ENCODE measurements around the gene GRIK2.

Gene GRIK2

GRCh38 chr6:101887532-101887931 lies 494.0 kb downstream of the GRIK2 start:
- no peak for DNase-seq (ENCODE audit: low read depth)

DNA sequence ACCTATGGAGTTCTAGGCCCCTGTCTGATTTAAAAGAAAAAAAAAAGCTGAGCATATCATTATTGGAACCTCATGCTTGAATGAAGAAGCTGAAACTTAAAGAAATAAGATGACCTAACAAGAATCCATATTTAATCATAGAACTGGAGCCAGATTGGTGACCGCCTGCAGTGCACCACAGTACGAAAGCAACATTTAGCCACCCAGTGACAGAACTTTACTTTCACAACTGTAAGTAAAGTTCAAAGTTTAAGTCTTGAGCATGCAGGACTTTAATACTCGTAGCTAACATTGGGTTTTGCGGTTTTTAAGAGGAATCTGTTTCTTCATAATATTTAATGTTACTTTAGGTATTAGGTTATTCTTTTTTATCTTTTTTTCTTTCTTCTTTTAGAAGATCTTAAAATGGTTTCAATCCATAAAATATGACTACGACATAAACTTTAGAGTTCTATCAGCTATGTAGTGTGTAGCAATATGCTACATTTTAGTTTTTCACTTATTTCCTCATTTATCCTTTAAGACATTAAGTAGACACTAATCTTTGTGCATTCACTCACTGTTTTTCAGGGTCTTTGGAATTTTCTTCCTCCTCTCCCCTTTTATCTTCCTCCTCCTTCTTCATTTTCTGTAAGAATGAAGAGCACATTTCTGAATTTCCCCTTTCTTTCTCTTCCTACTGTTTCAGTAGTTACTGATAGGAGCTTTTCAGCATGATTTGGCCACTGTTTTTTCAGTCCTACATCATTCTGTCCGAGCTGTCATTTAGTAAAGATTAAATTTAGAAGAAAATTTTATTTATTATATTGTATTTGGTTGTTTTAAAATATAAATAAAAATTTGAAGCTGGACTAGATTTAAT lies 514.1 kb downstream of the GRIK2 start:
- no peak for DNase-seq (ENCODE audit: low read depth)

DNA sequence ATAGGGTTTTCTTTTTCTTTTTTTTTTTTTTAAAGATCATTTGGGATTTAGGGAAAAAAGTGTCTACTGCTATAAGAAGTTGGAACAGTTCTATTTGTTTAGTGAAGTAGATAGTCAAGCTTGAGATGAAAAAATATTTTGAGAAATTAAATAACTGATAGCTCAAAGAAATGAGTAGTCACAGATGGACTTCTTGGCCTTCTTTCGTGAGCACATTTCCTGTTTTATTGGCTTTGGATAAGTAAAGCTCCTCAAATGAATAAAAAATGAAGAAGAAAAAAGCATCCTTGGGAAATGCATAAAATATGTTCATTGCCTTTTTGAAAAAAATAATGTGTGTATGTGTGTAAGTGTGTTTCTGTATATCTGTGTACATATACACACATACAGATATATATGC lies 515.9 kb downstream of the GRIK2 start:
- no peak for DNase-seq (ENCODE audit: low read depth)

GRCh38 chr6:101912311-101912710 lies 518.8 kb downstream of the GRIK2 start:
- DNase-seq (ENCODE audit: low read depth) = no peak

GRCh38 chr6:101918471-101918870 lies 525.0 kb downstream of the GRIK2 start:
- DNase-seq (ENCODE audit: low read depth) = no peak

- no peak for DNase-seq (ENCODE audit: low read depth)
These were observed 528.4 kb downstream of the GRIK2 start for GRCh38 chr6:101921829-101922450.

DNA sequence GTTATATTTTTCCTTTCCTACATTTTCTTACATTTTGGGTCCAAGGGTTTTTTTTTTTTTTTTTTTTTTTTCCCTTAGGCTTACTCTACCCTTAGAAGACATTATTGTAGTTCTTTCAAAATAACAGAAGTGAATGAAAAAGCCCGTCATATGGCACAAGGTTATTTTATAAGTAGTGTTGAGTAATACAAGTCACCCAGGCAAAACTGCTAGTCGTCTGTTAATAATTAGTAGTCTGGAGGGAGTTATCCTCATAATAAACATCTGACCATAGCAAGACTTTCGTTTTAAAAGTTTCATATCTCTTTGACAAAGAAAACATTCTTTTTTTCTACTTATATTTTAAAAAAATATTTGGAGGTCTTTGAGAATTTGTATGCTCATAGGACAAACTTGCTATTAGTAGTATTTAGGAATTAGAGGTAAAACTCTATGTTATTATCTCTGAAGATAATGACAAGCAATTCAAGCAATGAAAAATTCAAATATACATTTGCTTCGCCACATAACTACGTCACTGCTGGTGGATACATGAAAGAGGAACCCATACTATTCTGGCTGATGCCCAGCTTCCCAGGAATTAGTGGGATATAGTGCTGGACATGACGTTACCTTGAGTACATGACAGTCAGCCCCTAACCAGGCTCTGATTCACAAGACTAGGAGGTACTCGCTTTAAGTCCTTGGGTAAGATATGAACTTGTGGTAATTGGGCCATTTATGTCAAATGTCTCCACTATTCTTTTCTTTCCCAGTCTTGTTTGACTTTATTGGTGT lies 532.8 kb downstream of the GRIK2 start:
- no peak for DNase-seq (ENCODE audit: low read depth)

DNA sequence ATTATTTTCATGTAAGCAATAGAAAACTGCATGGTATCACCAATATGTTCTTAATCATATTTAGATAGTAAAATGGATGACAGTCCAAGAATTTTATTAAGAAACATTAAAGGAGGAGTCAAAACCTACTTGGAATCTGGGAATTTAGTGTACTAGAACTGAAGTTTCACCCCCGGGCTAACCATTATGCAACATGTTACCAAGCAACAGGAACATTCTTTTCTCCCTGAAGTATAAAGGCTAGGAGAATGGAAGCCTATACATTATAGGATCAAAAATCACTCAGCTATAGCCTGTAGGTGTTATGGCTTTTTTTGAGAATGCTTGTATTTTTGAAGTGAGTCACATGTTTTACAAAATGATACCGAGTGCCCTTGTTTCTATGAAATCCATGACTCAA lies 538.3 kb downstream of the GRIK2 start:
- DNase-seq (ENCODE audit: low read depth) = no peak

- no peak for DNase-seq (ENCODE audit: low read depth)
These were observed 539.2 kb downstream of the GRIK2 start for GRCh38 chr6:101932704-101933103.

DNA sequence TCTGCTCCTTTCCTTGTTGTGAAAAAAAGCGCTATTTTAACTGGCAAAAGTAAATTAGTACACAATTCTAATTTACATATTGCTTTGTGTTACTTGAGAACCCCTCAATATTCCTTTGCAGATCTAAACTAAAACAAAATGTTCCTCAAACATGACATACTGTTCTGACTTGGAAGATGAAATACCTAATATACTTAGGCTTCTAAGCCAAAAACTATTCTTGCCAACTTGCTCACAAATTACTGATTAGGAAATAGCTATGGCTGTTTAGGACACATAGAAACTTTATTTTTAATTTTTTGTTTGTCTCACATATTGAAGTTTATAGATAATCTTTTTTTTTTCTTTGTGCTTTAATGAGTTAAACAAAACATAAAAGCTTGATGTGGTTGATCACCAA lies 542.2 kb downstream of the GRIK2 start:
- DNase-seq (ENCODE audit: low read depth) = no peak

DNA sequence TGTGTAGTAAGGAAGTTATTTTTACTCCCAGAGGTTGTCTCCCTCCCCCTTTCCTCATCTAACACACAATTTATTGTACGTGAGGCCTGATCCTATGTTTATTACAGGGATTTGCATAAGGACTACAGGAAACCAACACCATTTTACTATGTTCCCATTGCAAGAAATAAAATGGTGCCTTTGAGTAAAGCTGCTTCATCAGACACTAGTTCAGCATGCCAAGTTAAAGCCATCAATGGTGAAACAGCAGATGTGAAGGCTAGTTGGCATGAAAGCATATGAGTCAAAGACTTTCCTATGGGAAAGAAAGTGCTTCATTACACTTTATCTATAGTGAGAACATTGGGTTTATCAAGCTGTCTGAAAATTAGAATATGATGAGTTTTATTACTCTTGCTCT lies 543.0 kb downstream of the GRIK2 start:
- DNase-seq (ENCODE audit: low read depth) = no peak

DNA sequence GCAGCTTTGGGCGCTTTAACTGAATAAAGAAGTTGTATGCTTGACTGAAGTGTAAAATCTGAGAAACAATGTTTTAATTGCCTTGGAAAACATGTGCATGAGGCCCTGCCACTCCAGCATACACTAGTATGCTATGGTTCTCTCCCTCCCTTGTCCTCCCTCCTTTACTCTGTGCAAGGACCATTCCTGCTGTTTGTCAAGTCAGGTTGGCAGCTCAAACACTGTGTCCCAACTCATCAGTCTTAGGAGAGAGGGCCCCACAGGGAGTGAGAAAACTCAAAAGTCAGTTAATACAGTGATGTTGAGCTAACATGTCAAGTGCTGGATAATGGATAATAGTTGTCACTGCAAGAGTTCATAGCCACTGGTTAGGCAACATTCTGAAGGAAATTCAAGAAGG lies 543.6 kb downstream of the GRIK2 start:
- no peak for DNase-seq (ENCODE audit: low read depth)

DNA sequence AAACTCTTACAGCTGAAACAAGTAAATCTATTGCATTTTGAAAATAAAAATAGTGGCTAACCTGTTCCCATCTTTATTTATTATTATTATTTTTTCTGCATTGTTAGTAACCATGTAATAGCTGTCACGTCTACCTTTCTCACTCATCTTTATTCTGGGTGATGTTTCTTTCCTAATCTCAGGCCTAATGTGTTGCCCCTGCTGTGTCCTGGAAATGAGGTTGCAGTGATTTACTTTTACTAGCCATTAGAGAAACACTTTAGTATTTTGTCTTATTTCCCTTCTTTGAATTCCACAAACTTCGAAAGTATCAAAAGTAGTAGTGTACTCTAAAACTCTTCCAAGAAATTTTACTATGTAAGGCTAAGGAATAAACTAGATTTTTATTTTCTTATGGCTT lies 546.9 kb downstream of the GRIK2 start:
- no peak for DNase-seq (ENCODE audit: low read depth)

- DNase-seq (ENCODE audit: low read depth) = no peak
These were observed 563.5 kb downstream of the GRIK2 start for GRCh38 chr6:101956961-101957360.

GRCh38 chr6:101961357-101961756 lies 567.8 kb downstream of the GRIK2 start:
- no peak for DNase-seq (ENCODE audit: low read depth)

- no peak for DNase-seq (ENCODE audit: low read depth)
These were observed 587.4 kb downstream of the GRIK2 start for GRCh38 chr6:101980924-101981323.

DNA sequence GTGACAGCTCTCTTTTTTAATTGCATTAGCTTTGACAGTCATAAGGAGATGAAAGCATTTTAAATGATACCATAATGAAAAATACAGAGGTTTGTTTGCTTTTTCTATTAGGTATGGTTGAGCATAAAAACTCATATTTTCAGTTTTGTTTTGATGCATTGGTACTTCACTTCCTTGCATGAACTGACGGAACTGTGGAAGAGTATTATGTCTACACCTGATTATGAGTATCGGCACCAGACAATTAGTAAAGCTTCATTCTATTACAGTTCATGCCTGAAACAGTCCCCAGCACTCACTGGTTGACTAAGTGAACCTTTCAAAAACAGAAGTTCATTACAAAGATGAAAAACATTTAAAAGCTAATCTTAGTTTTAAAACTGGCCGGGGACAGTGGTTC lies 593.0 kb downstream of the GRIK2 start:
- no peak for DNase-seq (ENCODE audit: low read depth)

GRCh38 chr6:101992286-101992685 lies 598.8 kb downstream of the GRIK2 start:
- DNase-seq (ENCODE audit: low read depth) = no peak

DNA sequence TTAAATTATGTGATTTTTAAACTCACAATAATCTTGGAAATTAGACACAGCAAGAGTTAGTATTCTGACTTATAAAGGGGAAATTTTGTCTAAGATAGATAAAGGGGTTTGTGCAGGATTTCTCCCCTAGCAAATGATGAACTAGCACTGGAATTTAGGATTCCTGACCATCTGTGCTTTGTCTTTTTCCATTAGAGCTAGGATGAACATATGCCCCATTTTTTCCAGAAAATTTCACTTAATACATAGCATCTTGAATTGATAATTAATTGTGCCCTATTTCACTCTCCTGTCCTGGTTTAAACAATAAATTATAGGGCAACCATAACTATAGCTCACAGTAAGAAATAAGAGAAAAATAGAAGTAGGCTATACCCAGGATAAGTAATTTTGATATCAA lies 601.0 kb downstream of the GRIK2 start:
- DNase-seq (ENCODE audit: low read depth) = no peak

GRCh38 chr6:102015431-102015830 lies 621.9 kb downstream of the GRIK2 start:
- DNase-seq (ENCODE audit: low read depth) = no peak

DNA sequence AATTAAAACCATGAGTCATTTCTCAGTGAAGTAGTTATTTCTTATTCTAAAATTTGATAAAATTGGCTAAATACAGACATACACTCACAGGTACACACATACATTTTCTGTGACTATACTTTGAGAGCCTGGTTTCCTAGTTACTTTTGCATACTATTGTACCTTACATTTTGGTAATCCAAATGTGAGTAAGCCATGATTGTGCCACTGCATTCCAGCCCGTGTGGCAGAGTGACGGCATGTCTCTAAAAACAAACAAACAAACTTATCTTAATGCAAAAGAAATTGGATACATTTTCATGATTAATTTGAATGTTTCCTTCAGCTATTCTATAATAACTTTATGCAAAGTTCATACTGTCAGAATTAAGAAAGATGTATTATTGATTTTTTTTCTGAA lies 628.8 kb downstream of the GRIK2 start:
- DNase-seq (ENCODE audit: low read depth) = no peak

- no peak for DNase-seq (ENCODE audit: low read depth)
These were observed 629.3 kb downstream of the GRIK2 start for GRCh38 chr6:102022803-102023202.

Data from non-pigmented ciliary epithelial cell (primary cell).